Measurements from ENCODE around the gene LIN54. TPM values are rescaled to one million over a fixed set of nuclear protein-coding genes. Genes with fewer than 3 reads are reported as not detected.
"Not testable (repeated sequence)": the region's sequence is repeated elsewhere in the genome, so short reads cannot be mapped to it uniquely, and the experiment has no call there.

LIN54 gene
- total and polyA plus RNA-seq, 2 donors (not counting 1 experiment from before 2014, with no cell fraction given): 13.3 to 15.2 TPM

DNA sequence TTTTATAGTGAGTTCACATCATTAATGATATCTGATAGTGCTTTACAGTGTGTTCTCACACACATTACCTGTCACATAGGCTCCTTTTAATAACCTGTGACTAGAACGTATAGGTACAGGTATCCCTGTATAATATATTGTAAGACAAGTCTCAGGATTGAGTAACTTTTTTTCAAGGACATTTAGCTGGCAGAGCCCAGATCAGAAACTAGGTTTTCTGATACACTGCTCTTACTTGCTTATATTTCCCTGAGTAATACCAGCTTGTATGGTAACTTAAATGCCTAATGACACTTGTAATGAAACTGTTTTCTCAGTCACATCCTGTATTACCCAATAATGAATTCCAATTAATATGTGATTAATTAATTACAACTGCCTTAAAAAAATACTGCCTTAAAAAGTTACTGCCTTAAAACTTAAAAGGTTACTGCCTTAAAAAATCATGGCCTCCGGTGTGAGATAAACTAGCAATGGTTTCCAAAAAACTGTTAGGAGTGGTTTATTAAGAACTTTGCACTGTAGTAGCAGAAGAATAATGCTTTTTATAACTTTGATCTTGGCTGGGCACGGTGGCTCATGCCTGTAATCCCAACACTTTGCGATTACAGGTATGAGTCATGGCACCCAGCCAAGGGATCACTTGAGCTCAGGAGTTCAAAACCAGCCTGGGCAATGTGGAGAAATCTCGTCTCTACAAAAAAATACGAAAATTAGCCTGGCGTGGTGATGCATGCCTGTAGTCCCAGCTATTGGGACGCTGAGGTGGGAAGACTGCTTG is 36.3 kb upstream of the LIN54 start:
- no peak for DNase-seq (ENCODE audit: low read depth in 2 of 2)
- H3K4me1 ChIP-seq (ENCODE audit: control insufficient read depth, extremely low read depth, insufficient read depth, low read length): no peaks in the 10 kb centered on the region
- H3K27ac ChIP-seq (ENCODE audit: insufficient read depth, low read length): no peak overlapping the region
- H3K27me3 ChIP-seq (ENCODE audit: control insufficient read depth, insufficient read depth, low read length): no peaks in the 10 kb centered on the region
- H2AFZ ChIP-seq (ENCODE audit: low read length): no peak overlapping the region
- H3K9me3 ChIP-seq (ENCODE audit: control insufficient read depth, insufficient read depth, low read depth, low read length): no peaks in the 10 kb centered on the region
- no peak overlapping the region for H3K9ac ChIP-seq (ENCODE audit: insufficient read depth, low read length)
- no peaks in the 10 kb centered on the region for H4K20me1 ChIP-seq (ENCODE audit: control insufficient read depth, extremely low read depth, insufficient read depth, low read length)
- no peak overlapping the region for H3K4me2 ChIP-seq (ENCODE audit: extremely low read depth, insufficient read depth, low read length)
- peaks cover 3% of the 10 kb centered on the region for H3K36me3 ChIP-seq (ENCODE audit: control insufficient read depth, insufficient read depth, low read length)
- peaks cover 9% of the 10 kb centered on the region for H3K79me2 ChIP-seq (ENCODE audit: control insufficient read depth, insufficient read depth, low read length)
- H3K4me3 ChIP-seq (replicated peaks in 1 of 4; ENCODE audit: control extremely low read depth in 1 of 4, insufficient read depth in 1 of 4, low read depth in 3 of 4, low read length in 4 of 4): no peak overlapping the region
- no peak for TF ChIP-seq EZH2 (IDR thresholded peaks at IDR 0.05; ENCODE audit: low read length, missing control alignments)
- TF ChIP-seq, protein P1, sequence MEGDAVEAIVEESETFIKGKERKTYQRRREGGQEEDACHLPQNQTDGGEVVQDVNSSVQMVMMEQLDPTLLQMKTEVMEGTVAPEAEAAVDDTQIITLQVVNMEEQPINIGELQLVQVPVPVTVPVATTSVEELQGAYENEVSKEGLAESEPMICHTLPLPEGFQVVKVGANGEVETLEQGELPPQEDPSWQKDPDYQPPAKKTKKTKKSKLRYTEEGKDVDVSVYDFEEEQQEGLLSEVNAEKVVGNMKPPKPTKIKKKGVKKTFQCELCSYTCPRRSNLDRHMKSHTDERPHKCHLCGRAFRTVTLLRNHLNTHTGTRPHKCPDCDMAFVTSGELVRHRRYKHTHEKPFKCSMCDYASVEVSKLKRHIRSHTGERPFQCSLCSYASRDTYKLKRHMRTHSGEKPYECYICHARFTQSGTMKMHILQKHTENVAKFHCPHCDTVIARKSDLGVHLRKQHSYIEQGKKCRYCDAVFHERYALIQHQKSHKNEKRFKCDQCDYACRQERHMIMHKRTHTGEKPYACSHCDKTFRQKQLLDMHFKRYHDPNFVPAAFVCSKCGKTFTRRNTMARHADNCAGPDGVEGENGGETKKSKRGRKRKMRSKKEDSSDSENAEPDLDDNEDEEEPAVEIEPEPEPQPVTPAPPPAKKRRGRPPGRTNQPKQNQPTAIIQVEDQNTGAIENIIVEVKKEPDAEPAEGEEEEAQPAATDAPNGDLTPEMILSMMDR (conservative IDR thresholded peaks at IDR 0.05 in 1 of 2, IDR thresholded peaks at IDR 0.05 in 1 of 2; ENCODE audit: low read depth in 1 of 2, low read length in 2 of 2): no peak

DNA sequence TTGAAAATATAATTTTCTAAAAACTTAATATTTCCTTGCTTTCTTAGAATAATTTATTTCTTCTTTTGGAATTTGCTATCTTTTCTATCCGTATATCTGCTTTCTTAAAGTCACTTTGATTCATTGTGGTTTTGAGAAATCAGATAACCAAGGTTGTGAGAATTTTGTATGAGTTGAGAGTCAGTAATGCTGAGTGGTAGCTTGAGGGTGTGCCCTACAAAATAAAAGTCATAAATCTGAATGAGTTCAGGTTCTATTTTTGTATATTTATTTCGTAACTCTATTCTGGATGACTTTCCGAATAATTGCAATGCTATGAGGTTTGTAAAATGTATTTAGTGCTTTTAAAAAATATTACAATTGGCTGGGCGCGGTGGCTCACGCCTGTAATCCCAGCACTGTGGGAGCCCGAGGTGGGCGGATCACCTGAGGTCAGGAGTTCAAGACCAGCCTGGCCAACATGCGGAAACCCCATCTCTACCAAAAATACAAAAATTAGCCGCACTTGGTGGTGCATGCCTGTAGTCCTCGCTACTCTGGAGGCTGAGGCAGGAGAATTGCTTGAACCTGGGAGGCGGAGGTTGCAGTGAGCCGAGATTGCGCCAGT is 33.3 kb upstream of the LIN54 start:
- H3K9ac ChIP-seq (ENCODE audit: insufficient read depth, low read length): no peak overlapping the region
- TF ChIP-seq, protein P1 (conservative IDR thresholded peaks at IDR 0.05 in 1 of 2, IDR thresholded peaks at IDR 0.05 in 1 of 2; ENCODE audit: low read depth in 1 of 2, low read length in 2 of 2): no peak
- no peak for TF ChIP-seq EZH2 (IDR thresholded peaks at IDR 0.05; ENCODE audit: low read length, missing control alignments)
- peaks cover 32% of the 10 kb centered on the region for H3K79me2 ChIP-seq (ENCODE audit: control insufficient read depth, insufficient read depth, low read length)
- H3K27ac ChIP-seq (ENCODE audit: insufficient read depth, low read length): no peak overlapping the region
- H3K36me3 ChIP-seq (ENCODE audit: control insufficient read depth, insufficient read depth, low read length): no peaks in the 10 kb centered on the region
- H3K9me3 ChIP-seq (ENCODE audit: control insufficient read depth, insufficient read depth, low read depth, low read length): no peaks in the 10 kb centered on the region
- peak; percentile 65 to 68 for DNase-seq (ENCODE audit: low read depth in 2 of 2)
- no peaks in the 10 kb centered on the region for H3K27me3 ChIP-seq (ENCODE audit: control insufficient read depth, insufficient read depth, low read length)
- no peak overlapping the region for H2AFZ ChIP-seq (ENCODE audit: low read length)
- H4K20me1 ChIP-seq (ENCODE audit: control insufficient read depth, extremely low read depth, insufficient read depth, low read length): no peaks in the 10 kb centered on the region
- H3K4me3 ChIP-seq (replicated peaks in 1 of 4; ENCODE audit: control extremely low read depth in 1 of 4, insufficient read depth in 1 of 4, low read depth in 3 of 4, low read length in 4 of 4): no peak overlapping the region
- no peaks in the 10 kb centered on the region for H3K4me1 ChIP-seq (ENCODE audit: control insufficient read depth, extremely low read depth, insufficient read depth, low read length)
- peak overlapping the region; percentile 29 for H3K4me2 ChIP-seq (ENCODE audit: extremely low read depth, insufficient read depth, low read length)

DNA sequence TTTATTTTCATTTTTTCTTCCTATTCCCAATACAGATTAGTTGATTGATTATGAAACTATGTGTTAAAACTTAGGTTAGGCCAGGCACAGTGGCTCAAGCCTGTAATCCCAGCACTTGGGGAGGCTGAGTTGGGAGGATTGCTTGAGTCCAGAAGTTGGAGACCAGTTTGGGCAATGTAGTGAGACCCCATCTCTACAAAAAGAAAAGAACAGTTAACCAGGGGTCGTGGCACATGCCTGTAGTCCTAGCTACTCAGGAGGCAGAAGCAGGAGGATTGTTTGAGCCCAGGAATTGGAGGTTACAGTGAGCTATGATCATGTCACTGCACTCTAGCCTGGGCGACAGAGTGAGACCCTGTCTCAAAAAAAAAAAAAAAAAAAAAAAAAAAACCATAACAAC is 32.5 kb upstream of the LIN54 start:
- H3K79me2 ChIP-seq (ENCODE audit: control insufficient read depth, insufficient read depth, low read length): peaks cover 36% of the 10 kb centered on the region
- H3K9ac ChIP-seq (ENCODE audit: insufficient read depth, low read length); H3K4me2 ChIP-seq (ENCODE audit: extremely low read depth, insufficient read depth, low read length); H3K4me1 ChIP-seq (ENCODE audit: control insufficient read depth, extremely low read depth, insufficient read depth, low read length); H3K36me3 ChIP-seq (ENCODE audit: control insufficient read depth, insufficient read depth, low read length); H3K4me3 ChIP-seq (replicated peaks in 1 of 4; ENCODE audit: control extremely low read depth in 1 of 4, insufficient read depth in 1 of 4, low read depth in 3 of 4, low read length in 4 of 4); H2AFZ ChIP-seq (ENCODE audit: low read length); H4K20me1 ChIP-seq (ENCODE audit: control insufficient read depth, extremely low read depth, insufficient read depth, low read length); H3K27me3 ChIP-seq (ENCODE audit: control insufficient read depth, insufficient read depth, low read length); DNase-seq (ENCODE audit: low read depth in 2 of 2); H3K27ac ChIP-seq (ENCODE audit: insufficient read depth, low read length); H3K9me3 ChIP-seq (ENCODE audit: control insufficient read depth, insufficient read depth, low read depth, low read length): not testable (repeated sequence)

Measured in fibroblast of lung (primary cell).